Measurements from ENCODE around the gene TTLL11. TPM values are rescaled to one million over a fixed set of nuclear protein-coding genes. Genes with fewer than 3 reads are reported as not detected.

The TTLL11 gene
- polyA plus RNA-seq, 1 donor: 5.0 TPM

GRCh38 chr9:121883281-121884056, 209.6 kb downstream of the TTLL11 start:
- Histone ChIP-seq H3K4me1 (ENCODE audit: control insufficient read depth, insufficient read depth, low read length) (peaks cover 3% of the 10 kb centered on the region), H3K9me3 (ENCODE audit: control insufficient read depth, low read depth, low read length) (no peaks in the 10 kb centered on the region), H3K27ac (ENCODE audit: low read length) (no peak overlapping the region), H3K36me3 (ENCODE audit: control insufficient read depth, insufficient read depth, low read length) (no peaks in the 10 kb centered on the region), H3K4me3 (ENCODE audit: low read length) (no peak overlapping the region), H3K27me3 (ENCODE audit: control insufficient read depth, insufficient read depth, low read length) (no peaks in the 10 kb centered on the region)
- DNase-seq: no peak
- 100% methylated on average over 3 of the region's 8 CpGs for WGBS (ENCODE audit: insufficient coverage, low lambda C conversion rate)

- no peak overlapping the region for H3K27ac ChIP-seq (ENCODE audit: low read length)
- H3K4me3 ChIP-seq (ENCODE audit: low read length): no peak overlapping the region
- H3K4me1 ChIP-seq (ENCODE audit: control insufficient read depth, insufficient read depth, low read length): no peaks in the 10 kb centered on the region
- DNase-seq: no peak
- WGBS (ENCODE audit: insufficient coverage, low lambda C conversion rate): 61% methylated on average over 3 of the region's 7 CpGs
- H3K9me3 ChIP-seq (ENCODE audit: control insufficient read depth, low read depth, low read length): no peaks in the 10 kb centered on the region
- H3K36me3 ChIP-seq (ENCODE audit: control insufficient read depth, insufficient read depth, low read length): no peaks in the 10 kb centered on the region
- no peaks in the 10 kb centered on the region for H3K27me3 ChIP-seq (ENCODE audit: control insufficient read depth, insufficient read depth, low read length)
Measured at GRCh38 chr9:121881920-121882500, 211.1 kb downstream of the TTLL11 start.

- DNase-seq: no peak
- no peak overlapping the region for H3K27ac ChIP-seq (ENCODE audit: low read length)
- no peaks in the 10 kb centered on the region for H3K4me1 ChIP-seq (ENCODE audit: control insufficient read depth, insufficient read depth, low read length)
- no peak overlapping the region for H3K4me3 ChIP-seq (ENCODE audit: low read length)
- no peaks in the 10 kb centered on the region for H3K36me3 ChIP-seq (ENCODE audit: control insufficient read depth, insufficient read depth, low read length)
- H3K27me3 ChIP-seq (ENCODE audit: control insufficient read depth, insufficient read depth, low read length): no peaks in the 10 kb centered on the region
- H3K9me3 ChIP-seq (ENCODE audit: control insufficient read depth, low read depth, low read length): no peaks in the 10 kb centered on the region
- WGBS (ENCODE audit: insufficient coverage, low lambda C conversion rate): 100% methylated on average over 2 of the region's 8 CpGs
Measured at GRCh38 chr9:121880343-121880898, 212.7 kb downstream of the TTLL11 start.

GRCh38 chr9:121878271-121878822, 214.8 kb downstream of the TTLL11 start:
- Histone ChIP-seq H3K36me3 (ENCODE audit: control insufficient read depth, insufficient read depth, low read length) (no peaks in the 10 kb centered on the region), H3K27ac (ENCODE audit: low read length) (no peak overlapping the region), H3K4me1 (ENCODE audit: control insufficient read depth, insufficient read depth, low read length) (no peaks in the 10 kb centered on the region), H3K4me3 (ENCODE audit: low read length) (no peak overlapping the region), H3K9me3 (ENCODE audit: control insufficient read depth, low read depth, low read length) (no peaks in the 10 kb centered on the region), H3K27me3 (ENCODE audit: control insufficient read depth, insufficient read depth, low read length) (no peaks in the 10 kb centered on the region)
- no peak for DNase-seq
- WGBS (ENCODE audit: insufficient coverage, low lambda C conversion rate): no CpG with 5 or more reads among the region's 14 CpGs

- 90% methylated on average over 2 of the region's 13 CpGs for WGBS (ENCODE audit: insufficient coverage, low lambda C conversion rate)
- Histone ChIP-seq H3K4me1 (ENCODE audit: control insufficient read depth, insufficient read depth, low read length) (no peaks in the 10 kb centered on the region), H3K27ac (ENCODE audit: low read length) (no peak overlapping the region), H3K4me3 (ENCODE audit: low read length) (no peak overlapping the region), H3K36me3 (ENCODE audit: control insufficient read depth, insufficient read depth, low read length) (no peaks in the 10 kb centered on the region), H3K9me3 (ENCODE audit: control insufficient read depth, low read depth, low read length) (no peaks in the 10 kb centered on the region), H3K27me3 (ENCODE audit: control insufficient read depth, insufficient read depth, low read length) (no peaks in the 10 kb centered on the region)
- no peak for DNase-seq
Measured at GRCh38 chr9:121876658-121877271, 216.3 kb downstream of the TTLL11 start.

GRCh38 chr9:121876255-121876654, 216.9 kb downstream of the TTLL11 start:
- no peak overlapping the region for H3K4me3 ChIP-seq (ENCODE audit: low read length)
- no peak overlapping the region for H3K27ac ChIP-seq (ENCODE audit: low read length)
- H3K36me3 ChIP-seq (ENCODE audit: control insufficient read depth, insufficient read depth, low read length): no peaks in the 10 kb centered on the region
- H3K4me1 ChIP-seq (ENCODE audit: control insufficient read depth, insufficient read depth, low read length): no peaks in the 10 kb centered on the region
- no peaks in the 10 kb centered on the region for H3K27me3 ChIP-seq (ENCODE audit: control insufficient read depth, insufficient read depth, low read length)
- no CpG with 5 or more reads among the region's 2 CpGs for WGBS (ENCODE audit: insufficient coverage, low lambda C conversion rate)
- no peak for DNase-seq
- no peaks in the 10 kb centered on the region for H3K9me3 ChIP-seq (ENCODE audit: control insufficient read depth, low read depth, low read length)

GRCh38 chr9:121874524-121874923, 218.6 kb downstream of the TTLL11 start:
- WGBS (ENCODE audit: insufficient coverage, low lambda C conversion rate): no CpG with 5 or more reads among the region's 6 CpGs
- no peaks in the 10 kb centered on the region for H3K9me3 ChIP-seq (ENCODE audit: control insufficient read depth, low read depth, low read length)
- no peak overlapping the region for H3K4me3 ChIP-seq (ENCODE audit: low read length)
- no peaks in the 10 kb centered on the region for H3K36me3 ChIP-seq (ENCODE audit: control insufficient read depth, insufficient read depth, low read length)
- no peaks in the 10 kb centered on the region for H3K27me3 ChIP-seq (ENCODE audit: control insufficient read depth, insufficient read depth, low read length)
- H3K4me1 ChIP-seq (ENCODE audit: control insufficient read depth, insufficient read depth, low read length): no peaks in the 10 kb centered on the region
- DNase-seq: no peak
- H3K27ac ChIP-seq (ENCODE audit: low read length): no peak overlapping the region

- Histone ChIP-seq H3K4me1 (ENCODE audit: control insufficient read depth, insufficient read depth, low read length) (no peaks in the 10 kb centered on the region), H3K9me3 (ENCODE audit: control insufficient read depth, low read depth, low read length) (no peaks in the 10 kb centered on the region), H3K27ac (ENCODE audit: low read length) (no peak overlapping the region), H3K4me3 (ENCODE audit: low read length) (no peak overlapping the region), H3K36me3 (ENCODE audit: control insufficient read depth, insufficient read depth, low read length) (no peaks in the 10 kb centered on the region), H3K27me3 (ENCODE audit: control insufficient read depth, insufficient read depth, low read length) (no peaks in the 10 kb centered on the region)
- DNase-seq: no peak
- WGBS (ENCODE audit: insufficient coverage, low lambda C conversion rate): no CpG with 5 or more reads among the region's 8 CpGs
Measured at GRCh38 chr9:121871431-121872025, 221.6 kb downstream of the TTLL11 start.

- Histone ChIP-seq H3K9me3 (ENCODE audit: control insufficient read depth, low read depth, low read length) (no peaks in the 10 kb centered on the region), H3K27me3 (ENCODE audit: control insufficient read depth, insufficient read depth, low read length) (no peaks in the 10 kb centered on the region), H3K27ac (ENCODE audit: low read length) (no peak overlapping the region), H3K4me1 (ENCODE audit: control insufficient read depth, insufficient read depth, low read length) (no peaks in the 10 kb centered on the region), H3K4me3 (ENCODE audit: low read length) (no peak overlapping the region), H3K36me3 (ENCODE audit: control insufficient read depth, insufficient read depth, low read length) (no peaks in the 10 kb centered on the region)
- WGBS (ENCODE audit: insufficient coverage, low lambda C conversion rate): no CpG with 5 or more reads among the region's 10 CpGs
- no peak for DNase-seq
Measured at GRCh38 chr9:121870271-121870670, 222.8 kb downstream of the TTLL11 start.

GRCh38 chr9:121868626-121869025, 224.5 kb downstream of the TTLL11 start:
- Histone ChIP-seq H3K4me3 (ENCODE audit: low read length) (no peak overlapping the region), H3K36me3 (ENCODE audit: control insufficient read depth, insufficient read depth, low read length) (no peaks in the 10 kb centered on the region), H3K27me3 (ENCODE audit: control insufficient read depth, insufficient read depth, low read length) (no peaks in the 10 kb centered on the region), H3K9me3 (ENCODE audit: control insufficient read depth, low read depth, low read length) (no peaks in the 10 kb centered on the region), H3K4me1 (ENCODE audit: control insufficient read depth, insufficient read depth, low read length) (no peaks in the 10 kb centered on the region), H3K27ac (ENCODE audit: low read length) (no peak overlapping the region)
- no peak for DNase-seq
- WGBS (ENCODE audit: insufficient coverage, low lambda C conversion rate): 80% methylated on average over 1 of the region's 1 CpG

Measured in large intestine (tissue), 3 donors.